Muscle layer of colon (tissue), 2 donors: Measurements from ENCODE around the gene DGKQ.
"Not testable (repeated sequence)": the region's sequence is repeated elsewhere in the genome, so short reads cannot be mapped to it uniquely, and the experiment has no call there.

Source experiments
- H3K27ac ChIP-seq: one replicate; pipeline ENCODE4 v1.7.0; 2013; ENCODE audit warnings: low read depth, mild to moderate bottlenecking, low read length, moderate library complexity
- H3K27me3 ChIP-seq, 2 donors: one replicate each; pipeline ENCODE4 v1.7.0; 2013; ENCODE audit warnings: low read length in 2 of 2, mild to moderate bottlenecking in 2 of 2; ENCODE audit not compliant: insufficient read depth in 2 of 2, control insufficient read depth in 1 of 2
- H3K36me3 ChIP-seq: one replicate; pipeline ENCODE4 v1.7.0; 2013; ENCODE audit warnings: mild to moderate bottlenecking, low read length; ENCODE audit not compliant: insufficient read depth
- H3K4me1 ChIP-seq: one replicate; pipeline ENCODE4 v1.7.0; 2013; ENCODE audit warnings: mild to moderate bottlenecking, low read length; ENCODE audit not compliant: insufficient read depth
- H3K4me3 ChIP-seq, 2 donors: one replicate each; pipeline ENCODE4 v1.7.0; 2013; ENCODE audit warnings: low read length in 2 of 2, low read depth in 1 of 2, mild to moderate bottlenecking in 1 of 2, moderate library complexity in 1 of 2
- H3K9ac ChIP-seq: one replicate; pipeline ENCODE4 v1.7.0; 2013; ENCODE audit warnings: low read length
- H3K9me3 ChIP-seq: one replicate; pipeline ENCODE4 v1.7.0; 2013; ENCODE audit warnings: mild to moderate bottlenecking, low read length
- donor health status: abdominal sarcoma.
- donor health status: Adenocarcinoma of cecum.

DGKQ gene

GRCh38 chr4:927566-927965 is 45.8 kb downstream of the DGKQ start:
- H3K9ac ChIP-seq, H3K27ac ChIP-seq, H3K27me3 ChIP-seq, H3K9me3 ChIP-seq, H3K36me3 ChIP-seq, H3K4me3 ChIP-seq: not testable (repeated sequence)
- H3K4me1 ChIP-seq = peaks cover 29% of the 10 kb centered on the region

GRCh38 chr4:926538-926937 is 46.8 kb downstream of the DGKQ start:
- H3K9me3 ChIP-seq = no peaks in the 10 kb centered on the region
- no peak overlapping the region for H3K9ac ChIP-seq
- no peak overlapping the region for H3K27ac ChIP-seq
- H3K4me3 ChIP-seq = no peak overlapping the region
- no peaks in the 10 kb centered on the region for H3K27me3 ChIP-seq
- no peaks in the 10 kb centered on the region for H3K36me3 ChIP-seq
- peaks cover 30% of the 10 kb centered on the region for H3K4me1 ChIP-seq

- Histone ChIP-seq H3K4me3 (no peak overlapping the region), H3K4me1 (peaks cover 32% of the 10 kb centered on the region), H3K9me3 (no peaks in the 10 kb centered on the region), H3K27me3 (no peaks in the 10 kb centered on the region), H3K27ac (no peak overlapping the region), H3K9ac (no peak overlapping the region), H3K36me3 (no peaks in the 10 kb centered on the region)
Measured at GRCh38 chr4:925771-926500, 47.4 kb downstream of the DGKQ start.

GRCh38 chr4:925171-925570 is 48.2 kb downstream of the DGKQ start:
- Histone ChIP-seq H3K4me3 (no peak overlapping the region), H3K9ac (no peak overlapping the region), H3K36me3 (no peaks in the 10 kb centered on the region), H3K27ac (no peak overlapping the region), H3K27me3 (no peaks in the 10 kb centered on the region), H3K4me1 (peaks cover 26% of the 10 kb centered on the region), H3K9me3 (no peaks in the 10 kb centered on the region)

- H3K4me1 ChIP-seq = peaks cover 19% of the 10 kb centered on the region
- H3K4me3 ChIP-seq = no peak overlapping the region
- no peak overlapping the region for H3K9ac ChIP-seq
- H3K36me3 ChIP-seq = no peaks in the 10 kb centered on the region
- no peak overlapping the region for H3K27ac ChIP-seq
- H3K27me3 ChIP-seq = no peaks in the 10 kb centered on the region
- H3K9me3 ChIP-seq = no peaks in the 10 kb centered on the region
Measured at GRCh38 chr4:924107-925096, 49.0 kb downstream of the DGKQ start.

GRCh38 chr4:921830-922331 is 51.5 kb downstream of the DGKQ start:
- Histone ChIP-seq H3K9me3 (no peaks in the 10 kb centered on the region), H3K4me3 (no peak overlapping the region), H3K36me3 (no peaks in the 10 kb centered on the region), H3K27me3 (no peaks in the 10 kb centered on the region), H3K9ac (no peak overlapping the region), H3K27ac (no peak overlapping the region), H3K4me1 (peaks cover 15% of the 10 kb centered on the region)

GRCh38 chr4:919004-919680 is 54.2 kb downstream of the DGKQ start:
- H3K9ac ChIP-seq, H3K27ac ChIP-seq, H3K36me3 ChIP-seq, H3K27me3 ChIP-seq, H3K9me3 ChIP-seq, H3K4me3 ChIP-seq: not testable (repeated sequence)
- peaks cover 17% of the 10 kb centered on the region for H3K4me1 ChIP-seq

- H3K4me1 ChIP-seq = peaks cover 17% of the 10 kb centered on the region
- H3K4me3 ChIP-seq = not testable (repeated sequence)
Measured at GRCh38 chr4:918591-918990, 54.8 kb downstream of the DGKQ start.

GRCh38 chr4:917992-918391 is 55.4 kb downstream of the DGKQ start:
- no peak overlapping the region for H3K9ac ChIP-seq
- no peaks in the 10 kb centered on the region for H3K36me3 ChIP-seq
- H3K27me3 ChIP-seq = no peaks in the 10 kb centered on the region
- H3K27ac ChIP-seq = no peak overlapping the region
- peaks cover 17% of the 10 kb centered on the region for H3K4me1 ChIP-seq
- no peaks in the 10 kb centered on the region for H3K9me3 ChIP-seq
- no peak overlapping the region for H3K4me3 ChIP-seq

More at GRCh38 chr4:918591-918990, 54.8 kb downstream of the DGKQ start:
- not testable (repeated sequence) for H3K9me3 ChIP-seq, H3K27me3 ChIP-seq, H3K27ac ChIP-seq, H3K36me3 ChIP-seq, H3K9ac ChIP-seq

- Histone ChIP-seq H3K9me3 (no peaks in the 10 kb centered on the region), H3K27me3 (no peaks in the 10 kb centered on the region), H3K36me3 (peaks cover 4% of the 10 kb centered on the region), H3K4me3 (no peak overlapping the region), H3K4me1 (peaks cover 17% of the 10 kb centered on the region), H3K27ac (no peak overlapping the region), H3K9ac (no peak overlapping the region)
Measured at GRCh38 chr4:917466-917865, 55.9 kb downstream of the DGKQ start.

GRCh38 chr4:915595-915994 is 57.8 kb downstream of the DGKQ start:
- no peaks in the 10 kb centered on the region for H3K9me3 ChIP-seq
- H3K9ac ChIP-seq = no peak overlapping the region
- no peak overlapping the region for H3K27ac ChIP-seq
- no peak overlapping the region for H3K4me3 ChIP-seq
- peaks cover 7% of the 10 kb centered on the region for H3K4me1 ChIP-seq
- peaks cover 23% of the 10 kb centered on the region for H3K36me3 ChIP-seq
- no peaks in the 10 kb centered on the region for H3K27me3 ChIP-seq
